Measurements from ENCODE around the gene MACROD1. TPM values are rescaled to one million over a fixed set of nuclear protein-coding genes. Genes with fewer than 3 reads are reported as not detected.
"Not testable (repeated sequence)": the region's sequence is repeated elsewhere in the genome, so short reads cannot be mapped to it uniquely, and the experiment has no call there.

Gene MACROD1
- total RNA-seq, 1 donor from 2014 or later = 91.9 TPM

DNA sequence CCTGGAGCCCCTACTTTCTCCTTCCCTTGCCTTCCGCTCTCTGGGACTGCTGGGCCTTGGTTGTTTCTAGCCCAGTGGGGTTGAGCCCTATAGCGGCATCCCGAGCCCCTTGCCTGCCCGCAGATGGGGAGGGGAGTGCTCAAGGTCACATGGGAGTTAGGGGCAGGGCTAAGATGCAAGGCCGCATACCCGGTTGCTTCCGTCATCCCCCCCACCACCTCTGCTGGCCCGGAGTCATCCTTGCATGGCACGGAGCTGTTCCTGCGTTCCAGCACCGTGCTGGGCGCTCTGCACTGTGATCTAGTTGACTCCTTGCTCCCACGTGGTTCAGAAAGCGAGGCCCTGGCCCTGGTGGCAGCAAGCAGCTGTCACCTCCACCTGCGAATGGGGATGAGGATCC is 112.2 kb downstream of the MACROD1 start:
- no peaks in the 10 kb centered on the region for H3K9me3 ChIP-seq (ENCODE audit: control insufficient read depth in 3 of 3, low read length in 3 of 3)
- H3K4me3 ChIP-seq (ENCODE audit: low read length in 3 of 3) = no peak overlapping the region
- H3K27ac ChIP-seq (ENCODE audit: low read depth, low read length) = no peak overlapping the region
- no peak overlapping the region for H3K9ac ChIP-seq (ENCODE audit: low read depth in 1 of 3, low read length in 3 of 3)
- no peaks in the 10 kb centered on the region for H3K27me3 ChIP-seq (ENCODE audit: control insufficient read depth in 3 of 3, insufficient read depth in 3 of 3, low read length in 3 of 3)
- peaks cover 0 to 57% (median 23%) of the 10 kb centered on the region in 3 donors for H3K4me1 ChIP-seq (ENCODE audit: control insufficient read depth in 3 of 3, insufficient read depth in 3 of 3, low read length in 3 of 3)
- H3K36me3 ChIP-seq (ENCODE audit: control insufficient read depth in 3 of 3, insufficient read depth in 3 of 3, low read length in 3 of 3) = no peaks in the 10 kb centered on the region

DNA sequence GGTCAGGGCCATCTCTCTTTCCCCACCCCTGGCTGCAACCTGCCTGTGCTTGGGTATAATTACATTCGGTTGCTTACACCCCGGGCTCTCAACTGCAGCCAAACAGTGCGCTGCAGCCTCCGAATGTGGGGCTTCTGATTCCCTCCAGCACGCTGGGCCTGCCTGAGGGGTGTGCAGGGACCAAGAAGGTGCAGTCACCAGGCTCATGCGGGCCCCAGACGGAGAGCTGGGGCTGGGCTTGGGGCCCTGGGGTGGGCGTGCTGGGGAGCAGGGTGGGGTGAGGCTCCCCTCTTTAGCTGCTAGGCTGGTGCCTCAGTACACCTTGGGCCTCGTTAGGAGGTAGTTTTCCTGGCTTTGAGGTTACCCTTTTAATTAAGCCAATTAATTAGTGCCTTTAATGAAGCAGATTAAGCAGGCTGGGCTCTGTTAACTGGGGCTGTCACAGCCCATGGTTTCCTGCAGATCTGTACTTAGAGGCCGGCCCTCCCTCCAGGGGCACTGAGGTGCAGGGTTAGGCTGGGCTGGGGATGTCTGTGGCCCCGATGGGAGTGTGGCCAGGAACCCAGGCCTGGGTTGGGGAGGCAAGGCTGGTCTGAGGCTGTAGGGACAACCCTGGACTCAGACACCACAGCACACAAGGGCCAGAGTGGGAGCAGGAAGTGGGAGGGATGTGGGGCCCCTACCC is 112.8 kb downstream of the MACROD1 start:
- Histone ChIP-seq H3K9me3 (ENCODE audit: control insufficient read depth in 3 of 3, low read length in 3 of 3) (no peaks in the 10 kb centered on the region), H3K27me3 (ENCODE audit: control insufficient read depth in 3 of 3, insufficient read depth in 3 of 3, low read length in 3 of 3) (no peaks in the 10 kb centered on the region), H3K27ac (ENCODE audit: low read depth, low read length) (no peak overlapping the region), H3K9ac (ENCODE audit: low read depth in 1 of 3, low read length in 3 of 3) (no peak overlapping the region), H3K4me1 (ENCODE audit: control insufficient read depth in 3 of 3, insufficient read depth in 3 of 3, low read length in 3 of 3) (peaks cover 4 to 57% (median 26%) of the 10 kb centered on the region in 3 donors), H3K36me3 (ENCODE audit: control insufficient read depth in 3 of 3, insufficient read depth in 3 of 3, low read length in 3 of 3) (no peaks in the 10 kb centered on the region), H3K4me3 (ENCODE audit: low read length in 3 of 3) (no peak overlapping the region)

DNA sequence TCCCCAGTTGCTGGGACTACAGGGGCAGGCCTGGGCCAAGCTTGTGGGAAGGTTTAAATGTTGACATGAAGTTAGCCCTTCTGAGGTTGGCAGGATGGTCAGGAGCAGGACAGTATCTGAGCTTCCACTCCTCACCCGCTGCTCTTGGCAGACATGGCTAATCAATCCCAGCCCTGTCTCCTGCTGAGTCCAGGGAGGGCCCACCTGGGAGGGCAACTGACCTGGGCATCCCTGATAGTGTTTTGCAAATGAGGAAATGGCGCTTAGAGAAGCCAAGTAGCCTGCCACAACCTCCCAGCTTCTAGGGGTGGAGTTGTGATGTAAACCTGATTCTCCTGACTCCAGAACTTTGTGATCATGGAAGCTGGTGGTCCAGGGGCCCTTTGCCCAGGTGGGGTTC is 113.5 kb downstream of the MACROD1 start:
- Histone ChIP-seq H3K4me1 (ENCODE audit: control insufficient read depth in 3 of 3, insufficient read depth in 3 of 3, low read length in 3 of 3) (peaks cover 5 to 55% (median 25%) of the 10 kb centered on the region in 3 donors), H3K9me3 (ENCODE audit: control insufficient read depth in 3 of 3, low read length in 3 of 3) (no peaks in the 10 kb centered on the region), H3K9ac (ENCODE audit: low read depth in 1 of 3, low read length in 3 of 3) (no peak overlapping the region), H3K36me3 (ENCODE audit: control insufficient read depth in 3 of 3, insufficient read depth in 3 of 3, low read length in 3 of 3) (no peaks in the 10 kb centered on the region), H3K27ac (ENCODE audit: low read depth, low read length) (no peak overlapping the region), H3K27me3 (ENCODE audit: control insufficient read depth in 3 of 3, insufficient read depth in 3 of 3, low read length in 3 of 3) (no peaks in the 10 kb centered on the region), H3K4me3 (ENCODE audit: low read length in 3 of 3) (no peak overlapping the region)

DNA sequence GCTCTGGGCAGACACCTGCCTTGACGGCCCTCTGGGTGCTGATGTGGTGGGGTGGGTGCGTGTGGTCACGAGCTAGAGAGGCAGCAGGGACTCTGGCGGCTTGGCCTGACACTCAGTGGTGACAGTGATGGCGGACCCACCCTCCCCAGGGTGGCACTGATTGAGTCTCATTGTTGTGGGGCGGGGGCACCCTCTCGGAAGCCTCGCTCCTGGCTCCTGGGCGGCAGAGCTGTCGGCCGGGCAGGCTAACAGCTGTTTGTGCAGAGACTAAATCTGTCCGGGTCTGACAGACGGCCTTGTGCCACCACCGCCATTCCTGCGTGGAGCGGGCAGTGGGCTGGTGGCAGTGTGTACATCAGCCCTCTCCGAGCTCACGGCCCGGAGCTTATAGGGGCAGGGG is 114.6 kb downstream of the MACROD1 start:
- Histone ChIP-seq H3K9me3 (ENCODE audit: control insufficient read depth in 3 of 3, low read length in 3 of 3) (no peaks in the 10 kb centered on the region), H3K4me1 (ENCODE audit: control insufficient read depth in 3 of 3, insufficient read depth in 3 of 3, low read length in 3 of 3) (peaks cover 5 to 43% (median 18%) of the 10 kb centered on the region in 3 donors), H3K9ac (ENCODE audit: low read depth in 1 of 3, low read length in 3 of 3) (no peak overlapping the region), H3K4me3 (ENCODE audit: low read length in 3 of 3) (no peak overlapping the region), H3K36me3 (ENCODE audit: control insufficient read depth in 3 of 3, insufficient read depth in 3 of 3, low read length in 3 of 3) (no peaks in the 10 kb centered on the region), H3K27me3 (ENCODE audit: control insufficient read depth in 3 of 3, insufficient read depth in 3 of 3, low read length in 3 of 3) (no peaks in the 10 kb centered on the region), H3K27ac (ENCODE audit: low read depth, low read length) (no peak overlapping the region)

DNA sequence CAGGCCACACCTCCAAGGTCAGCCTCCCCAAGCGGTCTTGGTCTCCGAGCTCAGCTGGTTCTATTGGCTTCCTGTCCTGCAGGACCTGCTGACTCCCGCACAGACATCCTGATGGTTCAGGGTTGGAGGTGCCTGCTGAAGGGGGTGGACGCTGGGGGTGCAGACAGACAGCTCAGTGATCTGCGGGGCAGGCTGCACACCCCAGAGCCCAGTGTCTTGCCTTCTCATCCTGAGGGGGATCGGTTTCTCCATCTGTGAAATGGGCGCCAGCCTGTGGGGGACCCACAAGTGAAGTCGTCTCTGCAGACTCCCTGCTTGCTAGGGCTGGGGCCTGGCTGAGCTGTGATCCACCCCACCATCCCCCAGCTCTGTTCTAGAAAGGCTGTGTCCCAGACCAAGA is 116.4 kb downstream of the MACROD1 start:
- Histone ChIP-seq H3K36me3 (ENCODE audit: control insufficient read depth in 3 of 3, insufficient read depth in 3 of 3, low read length in 3 of 3) (no peaks in the 10 kb centered on the region), H3K27me3 (ENCODE audit: control insufficient read depth in 3 of 3, insufficient read depth in 3 of 3, low read length in 3 of 3) (no peaks in the 10 kb centered on the region), H3K9ac (ENCODE audit: low read depth in 1 of 3, low read length in 3 of 3) (no peak overlapping the region), H3K4me1 (ENCODE audit: control insufficient read depth in 3 of 3, insufficient read depth in 3 of 3, low read length in 3 of 3) (peaks cover 5 to 31% (median 14%) of the 10 kb centered on the region in 3 donors), H3K4me3 (ENCODE audit: low read length in 3 of 3) (no peak overlapping the region), H3K27ac (ENCODE audit: low read depth, low read length) (no peak overlapping the region), H3K9me3 (ENCODE audit: control insufficient read depth in 3 of 3, low read length in 3 of 3) (no peaks in the 10 kb centered on the region)

DNA sequence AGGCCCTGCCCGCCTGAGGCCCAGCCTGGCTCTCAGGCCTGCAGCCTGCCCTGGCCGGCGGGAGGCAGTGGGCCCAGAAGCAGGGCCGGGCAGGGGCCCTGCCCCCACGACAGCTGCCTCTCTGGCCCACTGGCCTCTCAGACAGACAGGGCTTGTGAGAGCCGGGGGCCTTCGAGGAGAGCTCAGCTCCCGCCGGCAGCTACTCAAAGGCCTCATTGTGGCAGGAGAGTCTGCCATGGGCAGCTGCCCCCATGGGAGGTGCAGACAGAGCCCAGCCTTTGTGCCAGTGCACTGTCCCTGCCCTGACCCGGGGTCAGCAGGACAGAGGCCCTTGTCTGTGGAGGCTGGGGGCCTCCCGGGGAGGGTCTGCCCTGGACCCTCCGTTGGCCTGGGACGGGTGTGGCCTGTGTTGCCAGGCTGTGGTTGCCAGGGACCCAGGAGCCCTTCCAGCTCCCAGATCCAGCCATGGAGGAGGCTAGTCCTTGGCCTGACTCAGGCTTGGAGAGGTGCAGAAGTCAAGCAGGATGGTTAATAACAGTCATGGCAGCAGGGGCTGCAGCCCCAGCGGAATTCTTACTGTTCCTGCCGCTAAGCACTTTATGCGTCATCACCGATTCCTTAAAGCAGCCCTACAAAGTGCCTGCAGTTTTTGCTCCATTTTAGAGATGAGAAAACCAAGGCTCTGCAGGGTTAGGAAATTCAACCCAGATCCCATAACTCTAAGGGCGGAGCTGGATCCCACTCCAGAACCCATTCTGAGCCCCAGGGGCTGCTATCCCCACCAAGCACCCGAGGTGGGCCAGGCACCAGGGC is 117.7 kb downstream of the MACROD1 start:
- H3K4me1 ChIP-seq (ENCODE audit: control insufficient read depth in 3 of 3, insufficient read depth in 3 of 3, low read length in 3 of 3) = peaks cover 5 to 24% (median 17%) of the 10 kb centered on the region in 3 donors

DNA sequence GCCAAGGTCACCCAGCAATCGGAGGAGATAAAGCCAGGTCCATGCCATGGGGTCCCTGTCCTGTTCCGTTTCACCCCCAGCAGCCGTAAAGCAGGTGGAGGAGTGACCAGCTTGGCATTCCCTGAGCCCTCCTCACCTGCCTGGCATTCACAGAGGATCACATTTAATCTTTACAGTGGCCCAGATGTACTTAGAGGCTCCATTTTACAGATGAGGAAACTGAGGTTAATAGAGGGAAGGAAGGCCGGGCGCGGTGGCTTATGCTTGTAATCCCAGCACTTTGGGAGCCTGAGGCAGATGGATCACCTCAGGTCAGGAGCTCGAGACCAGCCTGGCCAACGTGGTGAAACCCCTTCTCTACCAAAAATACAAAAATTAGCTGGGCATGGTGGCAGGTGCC is 118.5 kb downstream of the MACROD1 start:
- not testable (repeated sequence) for H3K9ac ChIP-seq (ENCODE audit: low read depth in 1 of 3, low read length in 3 of 3); H3K9me3 ChIP-seq (ENCODE audit: control insufficient read depth in 3 of 3, low read length in 3 of 3); H3K27me3 ChIP-seq (ENCODE audit: control insufficient read depth in 3 of 3, insufficient read depth in 3 of 3, low read length in 3 of 3); H3K27ac ChIP-seq (ENCODE audit: low read depth, low read length); H3K4me3 ChIP-seq (ENCODE audit: low read length in 3 of 3); H3K36me3 ChIP-seq (ENCODE audit: control insufficient read depth in 3 of 3, insufficient read depth in 3 of 3, low read length in 3 of 3)
- H3K4me1 ChIP-seq (ENCODE audit: control insufficient read depth in 3 of 3, insufficient read depth in 3 of 3, low read length in 3 of 3) = peaks cover 5 to 29% (median 17%) of the 10 kb centered on the region in 3 donors

More for the DNA sequence above, 117.7 kb downstream of the MACROD1 start:
- H3K27me3 ChIP-seq (ENCODE audit: control insufficient read depth in 3 of 3, insufficient read depth in 3 of 3, low read length in 3 of 3) = no peaks in the 10 kb centered on the region
- H3K36me3 ChIP-seq (ENCODE audit: control insufficient read depth in 3 of 3, insufficient read depth in 3 of 3, low read length in 3 of 3) = no peaks in the 10 kb centered on the region
- H3K4me3 ChIP-seq (ENCODE audit: low read length in 3 of 3) = no peak overlapping the region
- H3K9me3 ChIP-seq (ENCODE audit: control insufficient read depth in 3 of 3, low read length in 3 of 3) = no peaks in the 10 kb centered on the region
- H3K27ac ChIP-seq (ENCODE audit: low read depth, low read length) = peak overlapping the region; percentile 54
- H3K9ac ChIP-seq (ENCODE audit: low read depth in 1 of 3, low read length in 3 of 3) = peak overlapping the region in 1 of 3 donors; percentile 68

DNA sequence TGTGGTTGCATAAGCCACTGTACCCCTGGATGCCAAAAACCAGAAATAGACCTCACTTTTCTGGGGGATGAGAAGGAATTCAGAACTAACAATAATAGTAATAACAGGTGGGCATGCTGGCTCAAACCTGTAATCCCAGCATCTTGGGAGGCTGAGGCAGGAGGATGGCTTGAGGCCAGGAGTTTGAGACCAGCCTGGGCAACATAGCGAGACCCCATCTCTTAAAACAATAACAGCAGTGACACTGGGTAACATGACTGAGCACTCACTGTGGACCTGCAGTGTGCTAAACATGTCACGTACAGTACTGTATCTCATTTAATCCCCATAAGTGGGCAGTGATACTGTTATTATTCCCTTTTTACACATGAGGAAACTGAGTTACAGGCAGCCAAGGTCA is 120.2 kb downstream of the MACROD1 start:
- Histone ChIP-seq H3K27ac (ENCODE audit: low read depth, low read length) (no peak overlapping the region), H3K9ac (ENCODE audit: low read depth in 1 of 3, low read length in 3 of 3) (no peak overlapping the region), H3K27me3 (ENCODE audit: control insufficient read depth in 3 of 3, insufficient read depth in 3 of 3, low read length in 3 of 3) (no peaks in the 10 kb centered on the region), H3K4me1 (ENCODE audit: control insufficient read depth in 3 of 3, insufficient read depth in 3 of 3, low read length in 3 of 3) (peaks cover 5 to 23% (median 17%) of the 10 kb centered on the region in 3 donors), H3K9me3 (ENCODE audit: control insufficient read depth in 3 of 3, low read length in 3 of 3) (no peaks in the 10 kb centered on the region), H3K36me3 (ENCODE audit: control insufficient read depth in 3 of 3, insufficient read depth in 3 of 3, low read length in 3 of 3) (no peaks in the 10 kb centered on the region), H3K4me3 (ENCODE audit: low read length in 3 of 3) (no peak overlapping the region)

DNA sequence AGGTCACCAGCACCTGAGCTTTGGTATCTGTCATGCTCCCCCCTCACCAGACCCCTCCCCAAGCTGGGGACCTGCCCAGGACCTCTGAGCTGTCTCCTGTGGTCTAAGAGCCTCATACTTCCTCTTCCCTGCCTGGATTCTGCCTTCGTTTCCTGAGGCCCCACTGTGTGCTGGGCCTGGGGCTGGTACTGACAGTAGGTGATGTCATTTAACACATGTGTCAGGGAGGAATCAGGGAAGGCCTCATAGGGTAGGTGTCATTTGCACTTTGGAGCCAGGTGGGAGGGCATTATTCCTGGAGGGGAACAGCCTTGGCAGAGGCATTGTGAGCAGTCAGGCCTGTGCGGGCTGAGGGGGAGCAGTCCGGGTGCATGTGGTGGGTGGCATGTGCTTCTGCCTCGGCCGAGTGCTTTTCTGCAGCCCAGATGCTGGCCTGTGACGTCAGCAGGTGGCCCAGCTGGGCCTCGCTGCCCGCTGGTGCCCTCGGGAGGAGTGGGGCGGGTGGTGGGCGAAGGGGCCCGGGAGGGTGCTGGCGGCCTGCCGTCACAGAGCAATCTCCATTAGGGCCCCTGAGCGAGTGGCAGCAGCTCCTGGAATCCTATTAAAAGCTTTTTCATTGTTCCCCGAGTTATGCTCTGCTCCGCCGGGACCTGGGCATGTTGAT is 121.1 kb downstream of the MACROD1 start:
- Histone ChIP-seq H3K4me1 (ENCODE audit: control insufficient read depth in 3 of 3, insufficient read depth in 3 of 3, low read length in 3 of 3) (peaks cover 5 to 23% (median 17%) of the 10 kb centered on the region in 3 donors), H3K27ac (ENCODE audit: low read depth, low read length) (no peak overlapping the region), H3K9me3 (ENCODE audit: control insufficient read depth in 3 of 3, low read length in 3 of 3) (no peaks in the 10 kb centered on the region), H3K36me3 (ENCODE audit: control insufficient read depth in 3 of 3, insufficient read depth in 3 of 3, low read length in 3 of 3) (no peaks in the 10 kb centered on the region), H3K9ac (ENCODE audit: low read depth in 1 of 3, low read length in 3 of 3) (no peak overlapping the region), H3K4me3 (ENCODE audit: low read length in 3 of 3) (no peak overlapping the region), H3K27me3 (ENCODE audit: control insufficient read depth in 3 of 3, insufficient read depth in 3 of 3, low read length in 3 of 3) (no peaks in the 10 kb centered on the region)

DNA sequence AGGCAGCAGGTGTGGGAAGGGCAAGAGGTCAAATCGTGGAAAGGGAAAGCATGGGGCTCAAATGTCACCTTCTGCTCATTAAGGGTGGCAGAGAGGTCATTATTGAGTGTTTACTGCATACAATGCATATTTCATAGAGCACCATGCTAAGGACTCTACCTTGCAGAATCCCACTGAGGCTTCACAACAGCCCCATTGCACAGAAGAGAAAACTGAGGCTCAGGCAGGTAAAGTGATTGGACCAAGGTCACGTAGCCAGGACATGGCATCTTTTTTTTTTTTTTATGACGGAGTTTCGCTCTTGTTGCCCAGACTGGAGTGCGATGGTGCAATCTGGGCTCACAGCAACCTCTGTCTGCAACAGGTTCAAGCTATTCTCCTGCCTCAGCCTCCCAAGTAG is 122.4 kb downstream of the MACROD1 start:
- peaks cover 5 to 14% (median 13%) of the 10 kb centered on the region in 3 donors for H3K4me1 ChIP-seq (ENCODE audit: control insufficient read depth in 3 of 3, insufficient read depth in 3 of 3, low read length in 3 of 3)

More for the DNA sequence above, 122.4 kb downstream of the MACROD1 start:
- Histone ChIP-seq H3K27ac (ENCODE audit: low read depth, low read length) (no peak overlapping the region), H3K9ac (ENCODE audit: low read depth in 1 of 3, low read length in 3 of 3) (no peak overlapping the region), H3K4me3 (ENCODE audit: low read length in 3 of 3) (no peak overlapping the region), H3K9me3 (ENCODE audit: control insufficient read depth in 3 of 3, low read length in 3 of 3) (no peaks in the 10 kb centered on the region), H3K36me3 (ENCODE audit: control insufficient read depth in 3 of 3, insufficient read depth in 3 of 3, low read length in 3 of 3) (no peaks in the 10 kb centered on the region), H3K27me3 (ENCODE audit: control insufficient read depth in 3 of 3, insufficient read depth in 3 of 3, low read length in 3 of 3) (no peaks in the 10 kb centered on the region)
